ENCODE results near the gene EEF1A2. TPM values are rescaled to one million over a fixed set of nuclear protein-coding genes. Genes with fewer than 3 reads are reported as not detected.

The EEF1A2 gene
- total RNA-seq, 1 donor from 2014 or later = 37.6 TPM

- Histone ChIP-seq H3K27me3 (ENCODE audit: insufficient read depth, low read length) (no peaks in the 10 kb centered on the region), H3K79me2 (ENCODE audit: insufficient read depth, low read length) (no peaks in the 10 kb centered on the region), H3K9ac (ENCODE audit: low read length) (no peak overlapping the region), H3K9me3 (ENCODE audit: insufficient read depth, low read depth, low read length) (no peaks in the 10 kb centered on the region), H2AFZ (ENCODE audit: low read depth, low read length) (no peak overlapping the region), H3K36me3 (ENCODE audit: insufficient read depth, low read length) (no peaks in the 10 kb centered on the region), H3K4me3 (ENCODE audit: insufficient read depth, low read depth, low read length) (no peak overlapping the region), H3K27ac (ENCODE audit: low read depth, low read length) (no peak overlapping the region), H3K4me1 (ENCODE audit: insufficient read depth, low read length) (peaks cover 8% of the 10 kb centered on the region), H4K20me1 (ENCODE audit: insufficient read depth, low read length) (no peaks in the 10 kb centered on the region), H3K4me2 (ENCODE audit: low read length) (no peak overlapping the region)
- Mint-ChIP-seq H3K4me1 (ENCODE audit: low read depth, unreplicated experiment) (peaks cover 2% of the 10 kb centered on the region), H3K27ac (ENCODE audit: unreplicated experiment) (no peak overlapping the region), H3K36me3 (ENCODE audit: low read depth, unreplicated experiment) (peaks cover 2% of the 10 kb centered on the region), H3K27me3 (ENCODE audit: low read depth, unreplicated experiment) (peaks cover 4% of the 10 kb centered on the region), H3K9me3 (ENCODE audit: unreplicated experiment) (no peaks in the 10 kb centered on the region), H3K4me3 (ENCODE audit: unreplicated experiment) (no peak overlapping the region)
- no peak for TF ChIP-seq EZH2 (IDR thresholded peaks at IDR 0.05; ENCODE audit: insufficient read depth, low read length)
- TF ChIP-seq, protein P1, sequence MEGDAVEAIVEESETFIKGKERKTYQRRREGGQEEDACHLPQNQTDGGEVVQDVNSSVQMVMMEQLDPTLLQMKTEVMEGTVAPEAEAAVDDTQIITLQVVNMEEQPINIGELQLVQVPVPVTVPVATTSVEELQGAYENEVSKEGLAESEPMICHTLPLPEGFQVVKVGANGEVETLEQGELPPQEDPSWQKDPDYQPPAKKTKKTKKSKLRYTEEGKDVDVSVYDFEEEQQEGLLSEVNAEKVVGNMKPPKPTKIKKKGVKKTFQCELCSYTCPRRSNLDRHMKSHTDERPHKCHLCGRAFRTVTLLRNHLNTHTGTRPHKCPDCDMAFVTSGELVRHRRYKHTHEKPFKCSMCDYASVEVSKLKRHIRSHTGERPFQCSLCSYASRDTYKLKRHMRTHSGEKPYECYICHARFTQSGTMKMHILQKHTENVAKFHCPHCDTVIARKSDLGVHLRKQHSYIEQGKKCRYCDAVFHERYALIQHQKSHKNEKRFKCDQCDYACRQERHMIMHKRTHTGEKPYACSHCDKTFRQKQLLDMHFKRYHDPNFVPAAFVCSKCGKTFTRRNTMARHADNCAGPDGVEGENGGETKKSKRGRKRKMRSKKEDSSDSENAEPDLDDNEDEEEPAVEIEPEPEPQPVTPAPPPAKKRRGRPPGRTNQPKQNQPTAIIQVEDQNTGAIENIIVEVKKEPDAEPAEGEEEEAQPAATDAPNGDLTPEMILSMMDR (IDR thresholded peaks at IDR 0.05; ENCODE audit: insufficient read depth, low read depth, low read length) = no peak
- FAIRE-seq = no peak
- no peak for DNase-seq (ENCODE audit: low read depth)
Measured at GRCh38 chr20:63539441-63540370, 40.8 kb upstream of the EEF1A2 start.

DNA sequence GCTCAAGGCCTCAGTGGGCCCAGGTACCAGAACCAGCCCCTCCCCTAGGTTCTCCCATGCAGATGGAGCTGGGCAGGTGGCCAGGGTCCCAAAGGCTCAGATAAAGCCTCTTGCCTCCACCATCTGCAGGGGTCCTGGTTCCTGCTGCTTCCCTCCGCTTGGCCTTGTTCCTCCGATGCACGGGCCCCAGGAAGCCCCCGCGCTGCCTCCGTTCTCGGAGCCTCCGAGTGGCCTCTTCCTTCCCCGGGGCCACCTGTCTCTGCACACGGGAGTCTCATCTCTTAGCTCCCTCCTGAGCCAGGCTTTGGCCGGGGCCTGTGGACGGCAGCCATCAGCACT is 40.2 kb upstream of the EEF1A2 start:
- peaks cover 2% of the 10 kb centered on the region for H3K36me3 Mint-ChIP-seq (ENCODE audit: low read depth, unreplicated experiment)
- no peak for TF ChIP-seq EZH2 (IDR thresholded peaks at IDR 0.05; ENCODE audit: insufficient read depth, low read length)
- TF ChIP-seq, protein P1 (IDR thresholded peaks at IDR 0.05; ENCODE audit: insufficient read depth, low read depth, low read length) = no peak
- no peak for FAIRE-seq
- H3K9ac ChIP-seq (ENCODE audit: low read length) = no peak overlapping the region
- no peak overlapping the region for H3K27ac ChIP-seq (ENCODE audit: low read depth, low read length)
- H4K20me1 ChIP-seq (ENCODE audit: insufficient read depth, low read length) = no peaks in the 10 kb centered on the region
- no peaks in the 10 kb centered on the region for H3K9me3 Mint-ChIP-seq (ENCODE audit: unreplicated experiment)
- H3K4me1 ChIP-seq (ENCODE audit: insufficient read depth, low read length) = peaks cover 8% of the 10 kb centered on the region
- no peak for DNase-seq (ENCODE audit: low read depth)
- no peaks in the 10 kb centered on the region for H3K36me3 ChIP-seq (ENCODE audit: insufficient read depth, low read length)
- no peaks in the 10 kb centered on the region for H3K9me3 ChIP-seq (ENCODE audit: insufficient read depth, low read depth, low read length)
- H3K4me3 ChIP-seq (ENCODE audit: insufficient read depth, low read depth, low read length) = no peak overlapping the region
- no peak overlapping the region for H3K27ac Mint-ChIP-seq (ENCODE audit: unreplicated experiment)
- H3K27me3 Mint-ChIP-seq (ENCODE audit: low read depth, unreplicated experiment) = peaks cover 4% of the 10 kb centered on the region
- no peak overlapping the region for H2AFZ ChIP-seq (ENCODE audit: low read depth, low read length)
- no peak overlapping the region for H3K4me3 Mint-ChIP-seq (ENCODE audit: unreplicated experiment)
- no peak overlapping the region for H3K4me2 ChIP-seq (ENCODE audit: low read length)
- no peaks in the 10 kb centered on the region for H3K79me2 ChIP-seq (ENCODE audit: insufficient read depth, low read length)
- H3K27me3 ChIP-seq (ENCODE audit: insufficient read depth, low read length) = no peaks in the 10 kb centered on the region
- H3K4me1 Mint-ChIP-seq (ENCODE audit: low read depth, unreplicated experiment) = peaks cover 2% of the 10 kb centered on the region

Measured in astrocyte (in vitro differentiated cells and primary cell).